Muscle of arm (tissue), 12 donors: ENCODE measurements around the gene RPL31. TPM values are rescaled to one million over a fixed set of nuclear protein-coding genes. Genes with fewer than 3 reads are reported as not detected.

Experiments
- DNase-seq: peaks from one replicate; pipeline ENCODE4 v3.0.0-alpha.2; 2013
- polyA plus RNA-seq, 12 donors: library from polyadenylated mRNA; unstranded; fragments of 120-200 nt; gene quantifications; one replicate each; pipeline ENCODE4 v1.2.1, GENCODE V29; 2013; ENCODE audit not compliant: insufficient read length in 12 of 12

The RPL31 gene
- polyA plus RNA-seq, 12 donors = 2,083 to 3,992 (median 3,612) TPM; not detected in 1

- no peak for DNase-seq
Measured at GRCh38 chr2:100988630-100989417, 13.3 kb upstream of the RPL31 start.

DNA sequence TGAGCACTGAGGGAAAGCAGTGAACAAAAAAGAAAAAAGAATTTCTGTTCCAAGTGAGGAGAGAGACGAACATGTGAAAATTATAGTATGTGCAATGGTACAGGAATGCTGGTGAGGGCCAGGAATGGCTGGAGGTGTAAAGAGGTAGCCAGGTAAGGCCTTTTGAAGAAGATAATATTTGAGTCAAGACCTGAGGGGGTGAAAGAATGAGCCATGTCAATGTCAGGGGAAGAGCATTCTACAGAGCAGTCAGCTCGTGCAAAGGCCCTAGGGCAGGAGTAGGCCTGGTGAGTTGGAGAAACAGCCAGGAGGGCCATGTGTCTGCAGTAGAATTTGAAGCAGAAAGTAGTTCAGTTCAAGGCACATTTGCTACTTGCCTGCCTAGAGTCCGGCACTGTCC is 12.4 kb upstream of the RPL31 start:
- DNase-seq = no peak

- no peak for DNase-seq
Measured at GRCh38 chr2:100990166-100990565, 11.9 kb upstream of the RPL31 start.

DNA sequence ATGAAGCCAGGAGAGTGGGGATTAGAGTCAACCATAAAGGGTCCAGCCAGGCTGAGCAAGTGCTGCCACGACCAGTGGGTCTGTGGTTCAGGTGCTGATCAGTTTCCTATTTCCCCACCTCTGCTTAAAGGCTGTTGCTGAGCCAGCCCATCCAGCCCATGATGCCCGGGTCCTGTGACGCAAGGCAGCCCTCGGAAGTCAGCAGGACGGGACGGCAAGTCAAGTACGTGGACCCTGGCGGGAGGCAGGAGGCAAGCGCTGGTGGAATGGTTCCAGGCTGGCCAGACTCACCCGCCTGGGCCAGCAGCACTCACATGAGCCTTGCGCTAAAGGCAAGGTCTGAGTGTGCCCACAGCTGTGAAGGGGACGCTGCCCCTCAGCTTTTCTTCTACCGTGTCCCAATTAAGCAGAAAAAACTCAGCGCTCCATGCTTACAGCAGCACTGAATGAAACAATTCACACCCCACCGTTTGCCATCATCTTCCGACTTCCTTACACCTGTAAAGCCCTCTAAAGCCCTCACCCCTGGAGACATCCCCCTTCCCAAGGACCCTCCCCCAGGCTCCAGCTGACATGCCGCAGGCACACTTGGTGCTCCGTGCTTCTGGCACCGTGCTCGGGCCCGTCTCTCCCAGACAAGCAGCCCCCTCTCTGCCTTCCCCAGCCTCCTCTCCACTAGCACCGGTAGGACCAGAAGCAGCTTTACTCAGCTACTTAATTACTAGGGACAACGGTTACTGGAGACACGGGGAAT is 11.3 kb upstream of the RPL31 start:
- no peak for DNase-seq

- no peak for DNase-seq
Measured at GRCh38 chr2:100991404-100991773, 10.7 kb upstream of the RPL31 start.

GRCh38 chr2:100992262-100992661 is 9.8 kb upstream of the RPL31 start:
- no peak for DNase-seq

GRCh38 chr2:100993294-100993693 is 8.8 kb upstream of the RPL31 start:
- DNase-seq = no peak

DNA sequence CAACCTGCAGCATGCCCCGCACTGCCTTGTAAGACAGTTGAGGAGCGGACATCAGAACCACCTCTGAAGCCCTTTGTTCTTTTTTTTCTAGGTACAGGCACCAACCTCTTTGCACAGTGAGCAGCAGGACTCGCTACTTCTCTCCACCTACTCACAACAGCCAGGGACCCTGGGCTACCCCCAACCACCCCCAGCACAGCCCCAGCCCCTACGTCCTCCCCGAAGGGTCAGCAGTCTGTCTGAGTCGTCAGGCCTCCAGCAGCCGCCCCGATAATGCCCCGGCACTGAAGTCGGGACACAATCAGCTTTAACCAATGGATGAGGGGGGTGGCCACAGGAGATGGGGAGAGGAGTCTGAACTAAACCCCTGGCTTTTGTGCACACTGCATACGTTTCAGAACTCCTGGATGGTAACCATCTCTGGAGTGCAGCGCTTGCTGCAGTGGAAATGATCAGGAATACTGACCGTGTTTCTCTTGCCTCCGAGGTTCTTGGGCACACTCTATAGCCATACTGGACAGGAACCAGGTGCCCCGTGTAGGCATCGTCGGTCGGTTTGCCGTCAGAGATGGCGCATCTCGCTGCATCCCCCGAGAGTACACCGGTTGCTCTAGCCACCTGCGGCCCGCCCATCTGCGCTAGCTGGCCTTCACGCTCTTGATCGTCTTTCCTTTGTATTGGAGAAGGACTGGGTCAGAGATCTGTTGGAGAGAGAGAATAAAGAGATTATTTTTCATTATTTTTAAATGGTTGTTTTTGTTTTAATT is 6.6 kb upstream of the RPL31 start:
- no peak for DNase-seq

DNA sequence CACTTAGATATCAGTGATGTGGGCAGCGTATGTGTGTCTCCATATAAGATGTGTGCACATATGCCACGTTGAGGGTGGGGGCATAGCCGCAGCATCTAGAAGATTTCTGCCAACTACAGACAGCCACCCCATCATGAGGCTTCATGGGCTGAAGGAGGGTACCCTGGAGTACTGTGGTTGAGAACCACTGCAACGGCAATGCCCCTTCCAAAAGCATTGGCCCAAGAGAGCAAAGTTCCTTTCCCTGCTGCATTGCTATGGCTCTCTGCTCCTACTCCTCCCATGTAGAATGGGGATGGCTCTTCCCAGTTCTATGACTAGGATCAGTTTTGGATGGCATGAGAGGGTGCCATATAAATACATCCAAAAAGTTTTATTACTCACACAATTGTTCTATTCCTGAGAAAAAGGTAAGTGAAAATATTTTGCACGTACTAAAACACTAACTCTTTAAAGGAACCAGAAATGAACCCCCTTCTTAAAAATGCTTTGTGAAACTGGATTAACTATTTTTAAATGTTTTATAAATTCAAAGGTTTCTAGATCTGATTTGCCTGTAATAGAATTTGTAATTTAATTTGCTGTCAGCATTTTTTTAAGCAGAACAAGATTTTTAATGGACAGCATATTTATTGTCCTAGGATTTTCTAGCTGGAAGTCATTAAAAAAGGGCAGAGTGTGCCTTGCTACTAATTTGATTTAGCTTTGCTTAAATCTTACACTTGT is 4.4 kb upstream of the RPL31 start:
- DNase-seq = no peak

GRCh38 chr2:100998235-100998573 is 3.9 kb upstream of the RPL31 start:
- no peak for DNase-seq

GRCh38 chr2:100999995-101000394 is 2.1 kb upstream of the RPL31 start:
- DNase-seq = no peak

- peak; percentile 24 for DNase-seq
Measured at GRCh38 chr2:101002562-101003277, 631 bp downstream of the RPL31 start.

DNA sequence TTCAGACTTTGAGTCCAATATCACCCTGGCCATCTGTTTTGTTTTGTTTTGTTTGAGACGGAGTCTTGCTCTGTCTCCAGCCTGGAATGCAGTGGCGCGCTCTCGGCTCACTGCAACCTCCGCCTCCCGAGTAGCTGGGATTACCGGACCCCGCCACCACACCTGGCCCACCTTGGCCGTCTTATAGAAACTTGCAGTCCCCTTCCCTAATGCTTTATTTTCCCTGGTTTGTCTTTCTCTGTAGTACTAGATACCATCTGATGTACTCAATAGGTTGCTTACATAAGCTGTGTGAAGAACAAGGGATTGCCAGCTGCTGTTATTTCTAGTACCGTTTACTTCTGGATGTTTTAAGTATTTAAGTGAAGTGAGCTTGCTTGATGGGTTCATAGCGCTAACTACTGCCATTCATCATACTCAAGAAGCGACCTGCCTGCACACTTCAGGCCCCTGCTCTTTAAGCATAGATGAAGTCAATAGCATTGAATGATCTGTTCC is 1.2 kb downstream of the RPL31 start:
- DNase-seq = no peak

DNA sequence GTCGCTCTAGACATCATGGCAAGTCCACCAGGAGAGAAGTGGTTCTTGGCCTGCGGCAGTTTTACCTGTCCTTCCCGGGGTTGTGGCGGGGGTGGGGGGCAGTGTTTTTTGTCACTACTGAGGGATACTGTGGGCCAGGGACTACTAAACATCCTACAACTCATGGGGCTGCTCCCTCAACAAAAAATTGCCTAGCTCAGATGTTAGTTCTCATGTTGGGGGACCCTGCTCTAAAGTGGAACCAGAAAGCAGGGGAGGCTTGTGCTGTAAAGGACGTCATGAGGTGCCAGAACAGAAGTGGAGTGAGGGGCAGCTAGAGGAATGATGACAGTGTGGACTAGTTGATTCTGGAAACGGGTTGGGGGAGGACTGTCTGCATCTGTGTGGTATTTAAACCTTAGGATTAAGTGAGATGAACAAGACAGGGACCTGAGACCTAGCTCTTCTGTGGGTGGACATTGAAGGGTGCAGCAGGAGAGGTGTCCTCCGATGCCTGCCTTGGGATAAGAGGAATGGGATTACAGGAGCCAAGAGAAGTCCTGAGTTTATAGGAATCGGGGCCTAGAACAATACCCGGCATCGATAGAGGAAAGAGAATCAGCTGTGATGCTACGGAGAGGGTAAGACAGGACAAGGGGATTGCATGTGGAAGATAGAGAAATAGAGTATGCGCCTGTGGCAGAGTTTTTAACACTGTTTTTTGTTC is 2.7 kb downstream of the RPL31 start:
- no peak for DNase-seq

GRCh38 chr2:101006065-101006715 is 4.1 kb downstream of the RPL31 start:
- no peak for DNase-seq

DNA sequence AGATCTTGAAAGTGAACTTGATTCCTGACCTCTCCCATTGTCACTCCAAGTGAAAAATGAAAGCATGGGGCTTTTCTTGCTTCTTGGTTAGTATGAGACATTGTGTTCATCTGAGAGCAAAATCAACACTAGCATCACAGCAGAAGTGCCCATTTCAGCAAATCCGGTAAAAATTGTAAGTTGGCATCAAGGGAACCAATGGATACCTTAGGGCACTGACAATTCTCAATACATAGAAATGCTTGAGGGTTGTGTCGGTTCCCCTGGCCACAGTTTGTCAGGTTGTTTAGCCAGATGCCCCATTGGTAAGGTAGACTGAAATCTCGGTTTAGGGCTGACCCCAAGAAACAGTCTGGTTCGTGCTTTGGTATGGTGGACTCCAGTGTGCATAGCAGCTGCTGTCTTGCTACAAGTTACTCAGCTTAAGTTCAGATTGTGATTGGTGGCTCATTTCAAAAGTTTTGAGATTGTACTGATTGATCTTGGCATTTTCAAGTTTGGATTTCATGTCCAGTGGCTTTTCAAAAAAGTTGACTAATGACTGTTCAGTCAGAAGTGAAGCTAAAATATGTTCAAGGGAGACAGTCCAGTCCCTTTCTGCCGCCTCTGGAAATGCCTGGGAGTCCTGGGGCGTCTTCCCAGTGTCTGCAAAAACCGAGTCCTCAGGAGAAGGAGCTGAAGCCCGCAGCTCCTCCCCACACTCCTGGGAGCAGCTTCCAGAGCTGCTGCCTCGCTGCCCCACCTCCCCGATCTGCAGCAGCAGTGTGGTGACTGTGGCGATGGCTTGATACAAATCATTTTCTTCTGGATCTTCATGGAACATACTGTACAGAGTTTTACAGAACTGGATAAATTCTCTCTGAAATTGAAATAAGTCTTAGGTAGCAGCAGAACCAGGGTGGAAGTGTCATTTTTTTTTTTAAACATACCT is 5.6 kb downstream of the RPL31 start:
- DNase-seq = no peak

DNA sequence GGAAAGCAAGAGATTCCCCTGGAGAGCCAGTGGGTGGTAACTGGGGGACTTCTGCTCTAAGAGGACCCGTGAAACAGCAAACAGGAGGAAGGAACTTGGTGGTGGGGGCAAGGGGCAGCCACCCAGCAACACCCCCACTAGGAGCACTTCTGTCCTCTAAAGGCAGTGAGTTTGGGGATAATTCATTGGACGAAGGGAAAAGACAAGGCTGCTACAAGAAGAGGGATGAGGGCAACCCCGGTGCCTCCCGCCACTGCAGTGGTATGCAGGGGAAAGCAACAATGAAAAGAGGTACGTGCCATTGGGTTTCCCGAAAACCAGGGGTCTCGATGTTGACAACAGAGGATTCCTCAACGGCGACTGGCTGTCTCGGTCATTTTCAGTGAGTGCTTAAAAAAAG is 9.1 kb downstream of the RPL31 start:
- no peak for DNase-seq

- no peak for DNase-seq
Measured at GRCh38 chr2:101012054-101012705, 10.1 kb downstream of the RPL31 start.
